Stimulated activated CD8-positive, alpha-beta memory T cell treated with anti-CD3 and anti-CD28 coated beads, Interleukin-2, amount 100 ng/mL, for 1 hour (primary cell): ENCODE data around the gene FHOD3.
A peak's percentile ranks its signal among the peaks of the same experiment; 100 is the strongest.

ENCODE experiments used
- DNase-seq, 2 donors: peaks; one replicate each; pipeline ENCODE4 v3.0.0-alpha.2; 2020; ENCODE audit warnings: low read depth in 2 of 2

FHOD3 gene

DNA sequence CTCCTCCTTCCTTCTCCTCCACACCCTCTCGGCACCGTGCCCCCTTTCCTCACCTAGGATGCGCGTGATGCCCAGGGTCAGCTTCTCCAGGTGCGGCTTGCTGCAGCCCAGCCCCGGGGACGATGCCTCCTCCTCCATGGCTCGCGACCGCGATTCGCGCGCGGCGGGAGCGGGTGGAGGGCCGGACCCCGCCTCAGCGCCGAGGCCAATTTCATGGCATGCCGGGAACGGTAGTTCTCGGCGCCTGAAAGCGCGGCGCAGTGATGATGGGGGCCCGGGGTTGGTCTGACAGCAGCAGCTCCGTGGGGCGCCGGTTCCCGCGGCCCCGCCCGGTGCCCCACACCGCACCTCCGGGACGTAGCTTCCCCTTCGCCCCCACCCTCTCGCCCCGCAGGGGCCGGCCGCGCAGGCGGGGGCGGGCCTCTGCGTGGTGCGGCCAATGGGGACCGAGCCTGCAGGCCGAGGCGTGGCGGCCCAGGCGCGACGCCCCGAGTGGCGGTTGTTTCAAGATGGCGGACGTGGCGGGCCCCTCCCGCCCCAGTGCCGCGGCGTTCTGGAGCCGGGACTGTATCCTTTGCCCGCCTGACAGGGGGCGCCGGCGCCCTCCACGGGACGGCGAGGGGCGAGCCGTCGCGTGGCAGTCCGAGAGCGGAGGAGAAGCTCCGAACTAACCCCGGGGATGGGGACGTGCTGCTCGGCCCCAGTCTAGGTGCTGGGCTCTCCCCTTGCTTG lies 531.3 kb downstream of the FHOD3 start, which contains the start of the genes KIAA1328 and TPGS2:
Gene KIAA1328 (plus strand): TSS at position 498 of the 732 bp plus-strand sequence. CDS start 12 bp downstream, at position 510.
Gene TPGS2 (minus strand): TSS at position 373 of the 732 bp plus-strand sequence. CDS start 235 bp downstream, at position 138.
- DNase-seq = peak; percentile 71 to 81
